ENCODE results near the gene ALLC.

The ALLC gene

DNA sequence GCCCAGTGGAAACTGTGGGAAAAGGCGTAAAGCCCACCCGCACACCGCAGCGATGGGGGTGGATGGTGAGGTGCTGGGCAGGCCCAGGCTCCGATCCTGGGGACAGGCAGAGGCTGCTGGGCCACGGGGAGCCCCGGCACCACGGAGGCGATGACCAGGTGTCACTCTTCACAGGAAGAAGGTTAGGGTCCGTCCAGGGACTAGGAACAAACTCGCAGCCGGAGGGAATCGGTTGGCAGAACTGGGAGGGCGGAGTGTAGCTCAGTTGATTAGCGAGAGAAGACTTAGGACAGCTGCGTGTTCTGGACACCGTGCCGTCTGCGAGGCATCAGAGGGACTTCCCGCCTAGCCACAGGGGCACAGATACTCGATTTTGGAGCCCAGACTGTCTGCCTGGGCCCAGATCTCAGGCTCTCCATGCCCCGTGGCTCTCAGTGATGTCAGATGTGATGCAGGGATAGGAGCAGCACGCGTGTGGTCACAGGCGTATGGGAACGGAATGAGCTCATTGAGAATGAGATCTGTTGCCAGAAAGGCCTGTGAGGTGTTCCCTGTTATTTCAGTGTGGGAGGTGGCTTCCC lies 16.1 kb upstream of the ALLC start:
- no peak for DNase-seq

- no peak for DNase-seq
Measured at GRCh38 chr2:3642521-3643215, 15.3 kb upstream of the ALLC start.

GRCh38 chr2:3643371-3644245 lies 14.4 kb upstream of the ALLC start:
- DNase-seq: no peak

GRCh38 chr2:3644246-3644525 lies 13.8 kb upstream of the ALLC start:
- DNase-seq: no peak

DNA sequence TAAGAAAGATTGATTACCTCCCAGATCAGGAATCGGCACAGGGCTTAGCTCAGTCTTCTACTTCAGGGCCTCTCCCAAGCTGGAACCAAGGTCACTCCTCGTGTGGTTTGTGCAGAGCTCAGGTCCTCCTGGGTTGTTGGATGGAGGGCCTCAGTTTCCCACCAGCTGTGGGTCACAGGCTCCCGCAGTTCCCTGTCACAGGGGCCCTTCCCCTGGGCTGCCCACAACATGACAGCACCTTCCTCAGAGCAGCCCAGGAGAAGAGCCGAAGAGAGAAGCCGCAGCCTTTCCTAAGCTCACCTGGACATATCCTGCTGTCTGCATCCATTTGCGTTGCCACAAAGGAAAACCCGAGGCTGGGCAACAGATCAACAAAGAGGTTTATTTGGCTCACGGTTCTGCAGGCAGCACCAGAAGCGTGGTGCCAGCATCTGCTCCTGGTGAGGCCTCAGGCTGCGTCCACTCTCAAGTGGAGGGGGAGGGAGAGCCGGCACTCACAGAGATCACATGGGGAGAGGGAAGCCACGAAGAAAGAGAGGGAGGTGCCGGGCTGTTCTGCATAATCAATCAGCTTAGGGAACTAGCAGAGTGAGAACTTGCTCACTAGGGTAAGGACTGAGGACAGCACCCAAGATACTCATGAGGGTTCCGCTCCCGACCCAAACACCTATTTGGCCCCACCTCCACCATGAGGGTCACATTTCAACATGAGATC lies 13.0 kb upstream of the ALLC start:
- no peak for DNase-seq

GRCh38 chr2:3645745-3646389 lies 12.1 kb upstream of the ALLC start:
- no peak for DNase-seq

DNA sequence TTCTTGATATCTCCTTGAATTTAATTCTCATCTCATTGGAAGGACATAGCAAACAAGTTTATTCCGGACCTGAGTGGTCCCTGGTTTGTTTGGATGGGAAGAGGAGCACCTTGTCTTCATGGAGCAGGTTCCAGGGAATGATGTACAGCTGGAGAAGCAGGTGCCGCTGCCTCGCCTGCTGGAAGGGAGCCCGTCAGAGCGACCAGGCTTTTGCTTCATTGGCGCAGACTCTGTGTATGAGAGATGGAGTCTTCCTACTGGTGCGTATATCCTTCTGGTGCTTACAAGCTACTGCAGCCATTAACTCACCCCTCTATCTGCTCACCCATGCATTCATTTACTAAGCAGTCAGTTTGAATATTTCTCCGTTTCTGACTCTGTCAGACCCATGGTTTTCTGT lies 11.6 kb upstream of the ALLC start:
- DNase-seq: no peak

DNA sequence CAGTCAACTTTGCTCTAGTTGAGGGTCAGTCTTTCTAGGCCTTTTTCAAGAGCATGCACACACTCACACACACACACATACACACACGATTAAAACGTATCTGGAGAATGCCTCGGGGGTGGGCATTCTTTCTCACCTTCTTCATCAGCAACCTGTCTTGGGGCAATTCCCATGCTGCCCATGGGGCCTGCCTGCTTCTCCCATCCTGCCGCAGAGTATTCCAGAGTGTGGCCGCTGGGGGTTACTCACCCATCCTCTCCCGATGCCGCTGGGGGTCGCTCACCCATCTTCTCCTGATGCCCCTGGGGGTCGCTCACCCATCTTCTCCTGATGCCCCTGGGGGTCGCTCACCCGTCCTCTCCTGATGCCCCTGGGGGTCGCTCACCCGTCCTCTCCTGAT lies 10.8 kb upstream of the ALLC start:
- DNase-seq: no peak

- no peak for DNase-seq
Measured at GRCh38 chr2:3647831-3648651, 10.0 kb upstream of the ALLC start.

- no peak for DNase-seq
Measured at GRCh38 chr2:3648652-3649177, 9.3 kb upstream of the ALLC start.

DNA sequence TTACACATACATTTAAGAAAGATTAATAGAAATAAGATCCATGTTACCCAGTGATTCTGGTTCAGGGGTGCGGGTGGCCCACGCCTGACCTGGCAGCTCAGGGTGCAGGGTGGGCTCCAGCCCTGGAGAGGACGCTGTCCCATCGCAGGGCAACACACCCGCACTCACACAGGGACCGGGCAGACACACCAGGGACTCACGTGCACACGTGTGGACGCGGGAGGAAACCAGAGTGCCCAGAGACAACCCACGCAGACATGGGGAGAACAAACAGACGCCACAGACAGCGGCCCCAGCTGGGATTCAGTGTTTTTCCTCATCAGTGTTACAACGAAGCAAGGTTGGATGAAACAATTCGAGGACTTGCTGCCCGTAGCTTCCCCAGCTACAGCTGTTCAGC lies 8.4 kb upstream of the ALLC start:
- no peak for DNase-seq

DNA sequence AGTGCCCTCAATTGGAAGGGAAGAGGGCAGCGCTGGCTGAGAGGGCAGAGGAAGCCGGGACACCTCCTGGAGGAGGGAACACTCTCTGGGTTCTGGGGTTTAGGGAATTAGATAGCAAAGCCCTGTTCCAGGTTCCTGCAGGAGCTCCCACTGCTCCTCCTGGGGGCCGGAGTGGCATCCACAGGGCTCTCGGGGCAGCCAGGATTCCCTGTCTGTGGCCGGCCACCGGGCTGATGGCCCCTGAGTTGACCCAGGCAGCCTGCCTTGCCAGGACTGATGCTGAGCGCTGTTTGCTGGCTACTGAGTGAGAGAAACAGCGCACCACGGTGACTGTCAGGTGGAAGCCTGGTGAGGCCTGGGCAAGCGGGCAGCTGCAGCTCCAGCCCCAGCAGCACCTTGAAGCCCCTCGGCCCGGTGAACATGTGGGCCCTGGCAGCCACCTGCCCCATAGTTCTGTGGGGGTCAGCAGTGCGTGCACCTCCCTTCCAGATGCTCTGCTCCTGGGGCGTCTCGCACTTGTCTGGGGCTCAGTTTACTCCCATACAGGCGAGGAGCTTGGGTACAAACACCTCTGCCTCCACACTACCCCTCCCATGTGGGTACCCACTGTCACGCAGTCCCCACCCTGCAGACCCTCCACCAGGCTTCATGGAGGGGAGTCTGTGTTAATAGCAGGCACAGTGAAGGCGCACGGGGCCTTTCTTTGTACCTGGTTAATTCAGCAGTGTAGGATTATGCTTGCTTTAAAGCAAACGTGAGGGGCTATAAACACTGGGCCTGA lies 7.7 kb upstream of the ALLC start:
- no peak for DNase-seq

GRCh38 chr2:3651691-3652648 lies 6.0 kb upstream of the ALLC start:
- DNase-seq: peak; percentile 94

GRCh38 chr2:3652896-3653625 lies 4.9 kb upstream of the ALLC start:
- no peak for DNase-seq

- DNase-seq: no peak
Measured at GRCh38 chr2:3654011-3654410, 4.0 kb upstream of the ALLC start.

DNA sequence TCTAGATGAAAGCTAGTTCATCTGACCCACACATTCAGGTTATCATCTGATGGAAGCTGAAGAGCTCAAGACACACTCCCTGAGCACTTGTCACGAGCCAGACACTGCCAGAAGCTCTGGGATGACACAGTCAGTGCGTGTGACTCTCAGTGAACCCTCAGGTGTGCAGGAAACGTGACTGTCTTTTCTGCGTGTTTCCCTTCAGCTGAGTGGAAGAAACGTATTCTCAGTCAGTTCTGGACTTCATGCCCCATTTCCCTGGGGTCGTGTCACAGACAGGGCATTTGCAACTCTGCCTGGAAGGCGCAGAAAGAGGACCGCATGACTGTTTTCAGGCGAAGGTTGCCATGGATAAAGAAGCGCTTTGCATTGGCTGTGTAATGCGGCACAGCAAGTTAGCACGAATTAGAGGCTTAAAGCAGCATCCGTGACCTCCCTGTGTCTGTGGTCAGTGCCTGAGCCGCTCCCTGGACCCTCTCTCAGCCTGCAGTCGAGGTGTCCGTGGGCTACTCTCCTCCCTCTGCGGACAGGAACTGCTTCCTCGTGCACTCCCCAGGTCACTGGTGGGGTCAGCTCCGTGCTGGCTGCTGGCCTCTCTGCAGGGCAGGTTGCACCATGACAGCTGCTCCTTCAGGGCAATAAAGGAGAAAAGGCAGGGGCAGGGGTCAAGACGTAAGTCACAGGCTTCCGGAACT lies 3.3 kb upstream of the ALLC start:
- no peak for DNase-seq

DNA sequence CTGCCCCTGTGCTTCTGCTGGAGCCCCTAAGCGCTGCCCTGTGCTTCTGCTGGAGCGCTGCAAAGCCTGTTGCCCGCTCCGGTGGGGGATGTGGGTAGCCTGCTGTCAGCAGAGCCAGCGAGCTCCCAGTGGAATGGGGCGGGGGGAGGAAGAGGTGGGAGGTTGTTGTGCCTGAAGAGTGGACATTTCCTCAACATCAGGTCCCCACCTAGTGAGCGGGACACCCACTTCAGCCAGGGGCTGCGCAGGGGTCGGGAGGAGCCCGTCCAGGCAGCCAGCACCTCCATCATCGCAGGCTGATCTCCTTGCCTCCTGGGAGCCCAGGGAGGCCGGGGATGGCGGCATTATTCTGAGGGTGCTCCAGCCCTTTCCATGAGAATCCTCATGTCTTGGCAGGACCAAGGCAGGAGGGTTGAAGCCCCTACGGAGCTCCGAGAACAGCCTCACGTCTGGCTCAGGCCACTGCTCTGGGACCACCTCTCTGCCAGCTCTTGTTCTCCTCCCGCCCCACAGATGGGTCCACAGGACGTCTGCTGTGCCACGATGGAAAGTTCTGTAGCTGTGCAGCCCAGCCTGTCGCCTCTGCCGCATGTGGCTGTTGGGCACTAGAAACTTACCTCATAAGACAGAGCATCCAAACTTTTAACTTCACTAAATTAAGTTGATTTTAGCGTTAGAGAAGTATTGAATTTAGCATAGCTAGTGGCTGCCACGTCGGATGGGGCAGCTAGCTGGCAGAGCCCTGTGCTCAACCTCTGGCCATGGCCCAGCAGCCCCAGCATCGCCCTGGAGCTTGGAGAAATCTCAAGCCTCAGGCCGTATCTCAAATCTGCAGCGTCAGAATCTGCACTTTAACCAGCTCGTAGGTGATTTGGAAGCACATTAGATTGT lies 1.9 kb upstream of the ALLC start:
- no peak for DNase-seq
